K562 (cell line): ENCODE data around the gene CCM2. TPM values are rescaled to one million over a fixed set of nuclear protein-coding genes. Genes with fewer than 3 reads are reported as not detected.

Experiments
- ATF1 ChIP-seq, 2 experiments: fragments of 450-650 bp in 1 of 2; IDR thresholded peaks; 2 replicates each; pipeline ENCODE4 v1.6.1; 2016; ENCODE audit warnings: missing compliant biosample characterization in 1 of 2, missing genetic modification characterization in 1 of 2
- BHLHE40 ChIP-seq: IDR thresholded peaks from 2 replicates; pipeline ENCODE4 v1.6.1; 2011; ENCODE audit warnings: low read length, improper control_type of control experiment
- C11orf30 ChIP-seq: fragments of 450-650 bp; IDR thresholded peaks from 2 replicates; pipeline ENCODE4 v1.6.1; 2016; ENCODE audit warnings: low read depth, mild to moderate bottlenecking
- CREB3L1 ChIP-seq: fragments of 450-650 bp; IDR thresholded peaks from 2 replicates; pipeline ENCODE4 v1.6.1; 2014; ENCODE audit warnings: low read depth, mild to moderate bottlenecking, moderate library complexity, borderline replicate concordance
- DPF2 ChIP-seq: fragments of 450-650 bp; IDR thresholded peaks from 2 replicates; pipeline ENCODE4 v1.6.1; 2016
- ELK1 ChIP-seq: sonication (generic); formaldehyde crosslinking; IDR thresholded peaks from 2 replicates; pipeline ENCODE4 v1.8.1; 2022; ENCODE audit warnings: missing genetic modification reagents
- FOSL1 ChIP-seq: fragments of 200-800 bp; sonication (Bioruptor generic); conservative IDR thresholded peaks from 2 replicates; pipeline ENCODE4 v1.6.1; 2016; ENCODE audit warnings: missing genetic modification characterization, missing compliant biosample characterization
- FOXP4 ChIP-seq: sonication (generic); formaldehyde crosslinking; IDR thresholded peaks from 2 replicates; pipeline ENCODE4 v1.8.0; 2022; ENCODE audit warnings: mild to moderate bottlenecking, missing genetic modification reagents, borderline replicate concordance
- HES1 ChIP-seq: fragments of 450-650 bp; IDR thresholded peaks from 2 replicates; pipeline ENCODE4 v1.6.1; 2016; ENCODE audit warnings: low read depth, mild to moderate bottlenecking, moderate library complexity
- JUN ChIP-seq, 2 experiments: sonication (generic) in 1 of 2; formaldehyde crosslinking in 1 of 2; IDR thresholded peaks; 2 replicates each; pipeline versions ENCODE4 v1.6.1 to v1.8.0; 2012 to 2022; ENCODE audit warnings: borderline replicate concordance in 2 of 2, mild to moderate bottlenecking in 2 of 2, improper control_type of control experiment in 1 of 2, low read depth in 1 of 2, low read length in 1 of 2, missing genetic modification reagents in 1 of 2
- MTA1 ChIP-seq: fragments of 450-650 bp; IDR thresholded peaks from 2 replicates; pipeline ENCODE4 v1.6.1; 2017; ENCODE audit warnings: borderline replicate concordance
- MYC ChIP-seq, 2 experiments: fragments of 250-450 bp in 1 of 2; sonication (Bioruptor Pico) in 1 of 2; IDR thresholded peaks; 2 replicates each; pipeline versions ENCODE4 v1.5.1 to v1.6.1; 2012 to 2021; ENCODE audit warnings: low read depth in 2 of 2, borderline replicate concordance in 1 of 2, improper control_type of control experiment in 1 of 2, low read length in 1 of 2, mild to moderate bottlenecking in 1 of 2, moderate library complexity in 1 of 2
- NR4A1 ChIP-seq, 2 experiments: fragments of 250-450 bp in 1 of 2; fragments of 450-650 bp in 1 of 2; sonication (Bioruptor Pico) in 1 of 2; IDR thresholded peaks; 2 replicates each; pipeline versions ENCODE4 v1.4.0 to v1.6.1; 2016 to 2020; ENCODE audit warnings: mild to moderate bottlenecking in 2 of 2, missing compliant biosample characterization in 1 of 2, missing genetic modification characterization in 1 of 2, moderate library complexity in 1 of 2
- RFX5 ChIP-seq: IDR thresholded peaks from 2 replicates; pipeline ENCODE4 v1.6.1; 2011; ENCODE audit warnings: low read depth, mild to moderate bottlenecking, improper control_type of control experiment, low read length
- TRIM25 ChIP-seq: fragments of 450-650 bp; IDR thresholded peaks from 2 replicates; pipeline ENCODE4 v1.7.0; 2016; ENCODE audit warnings: borderline replicate concordance
- USF1 ChIP-seq: sonication (generic); formaldehyde crosslinking; IDR thresholded peaks from 2 replicates; pipeline ENCODE4 v1.9.0; 2022; ENCODE audit warnings: mild to moderate bottlenecking, missing genetic modification reagents
- polyA plus RNA-seq, 8 experiments: library from polyadenylated mRNA; depleted of rRNA in 4 of 8; stranded (reverse) in 5 of 8; unstranded in 3 of 8; fragments of >200 nt; fragmentation: Nextera tagmentation in 2 of 8; fragmentation: Illumina TruSeq in 1 of 8; extraction: Ambion mirVana in 2 of 8; extraction: Trizol in 1 of 8; gene quantifications; 2 replicates each; pipeline versions ENCODE4 v1.2.1 to v1.2.3, GENCODE V29; 2011 to 2014; ENCODE audit warnings: inconsistent platforms in 1 of 8, missing spikeins in 1 of 8
- total RNA-seq, 7 experiments: library from RNA; depleted of rRNA in 6 of 7; stranded (reverse); fragments of >200 nt in 6 of 7; fragmentation: Illumina TruSeq in 2 of 7; extraction: Trizol in 2 of 7; gene quantifications; 2 replicates each; pipeline versions ENCODE4 v1.2.1 to v1.2.3, GENCODE V29; 2011 to 2021; ENCODE audit warnings: low replicate concordance in 1 of 7

The CCM2 gene
- total and polyA plus RNA-seq, 9 of the 15 experiments (the other 6 are each of a cell fraction or from before 2014, with no cell fraction given) = 0.41 to 38.6 (median 25.9) TPM

- no peak for TF ChIP-seq TRIM25
- TF ChIP-seq MTA1 = 0 out of 2 replicates have a peak, but pooled peaks have one; percentile 19
- 0 out of 2 replicates have a peak, but pooled peaks have one; percentile 25 for TF ChIP-seq MYC (IDR thresholded peaks at IDR 0.05; ENCODE audit: low read depth, low read length)
- no peak for TF ChIP-seq MYC (CRISPR knock-in tag; IDR thresholded peaks at IDR 0.05; ENCODE audit: borderline replicate concordance, low read depth)
- TF ChIP-seq JUN (IDR thresholded peaks at IDR 0.05; ENCODE audit: borderline replicate concordance, low read depth, low read length) = peak; percentile 61; the same call in 1 of the 2 replicates
- TF ChIP-seq JUN (CRISPR knock-in tag; IDR thresholded peaks at IDR 0.05; ENCODE audit: borderline replicate concordance) = no peak
- TF ChIP-seq BHLHE40 = peak; percentile 99
- TF ChIP-seq CREB3L1 = 0 out of 2 replicates have a peak, but pooled peaks have one; percentile 23
- TF ChIP-seq NR4A1 (CRISPR knock-in tag; IDR thresholded peaks at IDR 0.05) = no peak
- TF ChIP-seq NR4A1 (tag; IDR thresholded peaks at IDR 0.05) = no peak
- peak; percentile 20; the same call in 1 of the 2 replicates for TF ChIP-seq C11orf30
- 0 out of 2 replicates have a peak, but pooled peaks have one; percentile 37 for TF ChIP-seq FOSL1
- TF ChIP-seq ATF1 (CRISPR knock-in tag; IDR thresholded peaks at IDR 0.05) = no peak
- TF ChIP-seq ATF1 (tag; IDR thresholded peaks at IDR 0.05) = peak; percentile 80
- TF ChIP-seq USF1 (CRISPR knock-in tag) = peak; percentile 76
- TF ChIP-seq ELK1 (CRISPR knock-in tag) = no peak
- peak; percentile 56; the same call in 1 of the 2 replicates for TF ChIP-seq HES1
- peak; percentile 63; the same call in 1 of the 2 replicates for TF ChIP-seq FOXP4 (CRISPR knock-in tag)
- peak; percentile 37; the same call in 1 of the 2 replicates for TF ChIP-seq DPF2
- TF ChIP-seq RFX5 = peak; percentile 42; the same call in 1 of the 2 replicates
Measured at GRCh38 chr7:44959433-44959951, 40.5 kb upstream of the CCM2 start (continued).
